ENCODE results near the gene CORO7. TPM values are rescaled to one million over a fixed set of nuclear protein-coding genes. Genes with fewer than 3 reads are reported as not detected.
A peak's percentile ranks its signal among the peaks of the same experiment; 100 is the strongest.

The CORO7 gene
- total RNA-seq, 1 donor from 2014 or later: 43.8 TPM

DNA sequence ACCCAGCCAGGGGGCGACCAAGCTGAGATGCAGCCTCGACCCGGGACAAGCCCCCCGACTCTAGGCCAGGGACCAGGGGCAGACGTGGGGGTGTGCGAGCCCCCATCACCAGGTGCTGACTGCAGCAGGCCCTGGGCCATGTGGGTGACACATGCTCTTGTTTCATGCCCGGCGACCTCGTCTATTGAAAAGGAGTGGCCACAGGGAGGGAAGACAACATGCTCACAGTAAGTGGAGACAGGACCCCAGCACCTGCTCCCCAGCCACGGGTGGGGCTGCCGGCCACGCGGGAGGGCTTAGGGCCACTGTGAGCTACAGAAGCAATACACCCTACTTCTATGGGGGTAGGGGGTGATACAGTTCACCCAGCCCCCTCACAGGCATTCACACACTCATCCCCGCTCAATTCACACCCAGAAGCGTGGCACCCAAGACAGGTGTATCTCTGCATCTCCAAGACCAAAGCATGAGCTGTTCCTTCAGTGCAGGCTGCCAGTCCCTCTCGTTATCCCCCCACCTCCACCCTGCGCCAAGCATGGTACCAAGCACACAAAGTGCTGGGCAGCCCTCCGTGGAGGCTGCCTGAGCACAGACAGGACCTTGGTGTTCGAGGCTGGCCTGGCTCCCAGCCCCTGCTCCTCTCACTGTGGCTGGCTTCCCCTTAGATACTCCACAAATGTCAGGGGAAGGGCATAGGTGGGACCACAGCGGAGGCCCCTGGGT lies 31.2 kb downstream of the CORO7 start:
- DNase-seq (ENCODE audit: low spot score): no peak

DNA sequence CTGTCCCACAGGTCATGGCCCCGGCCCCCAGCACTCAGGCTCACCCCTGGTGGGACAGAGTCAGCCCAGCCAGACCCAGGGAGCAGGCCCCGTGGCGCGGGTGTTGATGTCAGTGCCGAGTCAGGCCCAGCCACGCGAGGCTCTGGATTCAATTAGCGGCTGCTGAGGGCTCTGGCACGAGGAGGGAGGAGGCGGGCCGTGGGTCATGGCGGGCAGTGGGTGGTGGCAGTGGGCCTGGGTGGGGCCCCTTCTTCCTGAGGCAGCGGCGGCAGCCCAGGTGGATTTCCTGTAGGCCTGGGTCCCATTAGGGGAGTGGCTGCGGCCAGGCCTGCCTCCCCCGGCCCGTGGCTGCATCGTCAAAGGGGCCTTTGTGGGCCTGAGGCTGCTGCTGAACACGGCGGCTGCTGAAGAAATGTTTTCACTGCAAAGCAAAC lies 31.9 kb downstream of the CORO7 start:
- no peak for DNase-seq (ENCODE audit: low spot score)

DNA sequence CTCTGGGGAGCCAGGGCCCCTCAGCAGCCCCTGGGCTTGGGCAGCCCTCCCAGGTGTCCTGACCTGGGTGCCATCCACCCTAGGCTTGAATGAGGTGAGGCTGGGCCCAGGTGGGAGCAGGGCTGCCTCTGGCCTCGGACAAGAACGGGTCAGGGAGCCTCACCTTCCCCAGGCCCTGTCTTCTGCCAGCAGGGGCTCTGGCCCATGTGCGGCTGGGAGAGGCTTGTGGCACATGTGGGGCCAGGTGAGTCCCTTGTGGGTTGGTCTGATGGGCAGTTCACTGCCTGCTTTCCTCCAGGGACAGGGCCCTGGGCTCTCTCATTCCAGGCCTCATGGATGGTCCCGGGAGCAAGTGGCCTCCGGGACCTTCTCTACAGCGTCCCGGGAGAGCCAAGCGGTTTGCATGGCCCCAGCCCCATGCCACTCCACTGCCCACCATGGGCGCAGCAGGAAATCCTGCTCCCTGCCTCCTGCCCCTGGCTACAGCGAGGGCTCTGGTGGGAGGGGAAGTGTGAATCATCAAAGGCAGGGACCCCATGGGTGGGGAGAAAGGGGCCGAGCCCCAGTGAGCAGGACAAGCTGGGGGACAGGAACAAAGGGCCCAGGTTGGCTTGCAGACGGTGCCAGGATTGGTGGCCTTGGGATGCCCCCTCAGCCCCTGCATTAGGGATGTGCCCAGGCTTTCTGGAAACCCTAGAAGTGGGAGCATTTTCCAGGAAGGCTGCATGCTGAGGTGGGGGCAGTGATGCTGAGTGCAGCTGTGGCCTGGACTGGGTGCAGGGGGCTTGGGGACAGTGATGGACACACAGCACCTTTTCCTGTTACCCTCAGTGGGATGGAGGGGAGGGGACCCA lies 32.6 kb downstream of the CORO7 start:
- DNase-seq (ENCODE audit: low spot score): no peak

DNA sequence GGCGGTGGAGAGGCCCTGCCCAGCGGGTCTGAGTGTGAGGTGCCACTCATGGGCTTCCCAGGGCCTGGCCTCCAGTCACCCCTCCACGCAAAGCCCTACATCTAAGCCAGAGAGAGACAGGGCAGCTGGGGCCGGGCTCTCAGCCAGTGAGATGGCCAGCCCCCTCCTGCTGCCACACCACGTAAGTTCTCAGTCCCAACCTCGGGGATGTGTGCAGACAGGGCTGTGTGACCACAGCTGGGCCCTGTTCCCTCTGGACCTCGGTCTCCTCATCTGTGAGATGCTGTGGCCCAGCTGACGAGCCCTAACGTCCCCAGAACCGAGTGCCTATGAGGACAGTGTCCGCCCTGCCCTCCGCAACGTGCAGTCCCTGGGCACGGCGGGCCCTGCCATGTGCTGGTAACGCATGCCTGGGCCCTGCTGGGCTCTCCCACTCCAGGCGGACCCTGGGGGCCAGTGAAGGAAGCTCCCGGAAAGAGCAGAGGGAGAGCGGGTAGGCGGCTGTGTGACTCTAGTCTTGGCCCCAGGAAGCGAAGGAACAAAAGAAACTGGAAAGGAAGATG lies 33.5 kb downstream of the CORO7 start:
- DNase-seq (ENCODE audit: low spot score): no peak

DNA sequence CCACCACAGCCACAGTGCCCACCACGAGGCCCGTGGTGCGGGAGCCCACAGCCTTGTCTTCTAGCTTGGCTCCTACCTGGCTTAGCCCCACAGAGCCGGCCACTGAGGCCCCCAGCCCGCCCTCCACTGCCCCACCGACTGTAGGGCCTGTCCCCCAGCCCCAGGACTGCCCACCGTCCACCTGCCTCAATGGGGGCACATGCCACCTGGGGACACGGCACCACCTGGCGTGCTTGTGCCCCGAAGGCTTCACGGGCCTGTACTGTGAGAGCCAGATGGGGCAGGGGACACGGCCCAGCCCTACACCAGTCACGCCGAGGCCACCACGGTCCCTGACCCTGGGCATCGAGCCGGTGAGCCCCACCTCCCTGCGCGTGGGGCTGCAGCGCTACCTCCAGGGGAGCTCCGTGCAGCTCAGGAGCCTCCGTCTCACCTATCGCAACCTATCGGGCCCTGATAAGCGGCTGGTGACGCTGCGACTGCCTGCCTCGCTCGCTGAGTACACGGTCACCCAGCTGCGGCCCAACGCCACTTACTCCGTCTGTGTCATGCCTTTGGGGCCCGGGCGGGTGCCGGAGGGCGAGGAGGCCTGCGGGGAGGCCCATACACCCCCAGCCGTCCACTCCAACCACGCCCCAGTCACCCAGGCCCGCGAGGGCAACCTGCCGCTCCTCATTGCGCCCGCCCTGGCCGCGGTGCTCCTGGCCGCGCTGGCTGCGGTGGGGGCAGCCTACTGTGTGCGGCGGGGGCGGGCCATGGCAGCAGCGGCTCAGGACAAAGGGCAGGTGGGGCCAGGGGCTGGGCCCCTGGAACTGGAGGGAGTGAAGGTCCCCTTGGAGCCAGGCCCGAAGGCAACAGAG lies 34.2 kb downstream of the CORO7 start:
- DNase-seq (ENCODE audit: low spot score): no peak

DNA sequence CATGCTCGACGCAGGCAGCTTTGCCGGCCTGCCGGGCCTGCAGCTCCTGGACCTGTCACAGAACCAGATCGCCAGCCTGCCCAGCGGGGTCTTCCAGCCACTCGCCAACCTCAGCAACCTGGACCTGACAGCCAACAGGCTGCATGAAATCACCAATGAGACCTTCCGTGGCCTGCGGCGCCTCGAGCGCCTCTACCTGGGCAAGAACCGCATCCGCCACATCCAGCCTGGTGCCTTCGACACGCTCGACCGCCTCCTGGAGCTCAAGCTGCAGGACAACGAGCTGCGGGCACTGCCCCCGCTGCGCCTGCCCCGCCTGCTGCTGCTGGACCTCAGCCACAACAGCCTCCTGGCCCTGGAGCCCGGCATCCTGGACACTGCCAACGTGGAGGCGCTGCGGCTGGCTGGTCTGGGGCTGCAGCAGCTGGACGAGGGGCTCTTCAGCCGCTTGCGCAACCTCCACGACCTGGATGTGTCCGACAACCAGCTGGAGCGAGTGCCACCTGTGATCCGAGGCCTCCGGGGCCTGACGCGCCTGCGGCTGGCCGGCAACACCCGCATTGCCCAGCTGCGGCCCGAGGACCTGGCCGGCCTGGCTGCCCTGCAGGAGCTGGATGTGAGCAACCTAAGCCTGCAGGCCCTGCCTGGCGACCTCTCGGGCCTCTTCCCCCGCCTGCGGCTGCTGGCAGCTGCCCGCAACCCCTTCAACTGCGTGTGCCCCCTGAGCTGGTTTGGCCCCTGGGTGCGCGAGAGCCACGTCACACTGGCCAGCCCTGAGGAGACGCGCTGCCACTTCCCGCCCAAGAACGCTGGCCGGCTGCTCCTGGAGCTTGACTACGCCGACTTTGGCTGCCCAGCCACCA lies 35.1 kb downstream of the CORO7 start:
- DNase-seq (ENCODE audit: low spot score): no peak

DNA sequence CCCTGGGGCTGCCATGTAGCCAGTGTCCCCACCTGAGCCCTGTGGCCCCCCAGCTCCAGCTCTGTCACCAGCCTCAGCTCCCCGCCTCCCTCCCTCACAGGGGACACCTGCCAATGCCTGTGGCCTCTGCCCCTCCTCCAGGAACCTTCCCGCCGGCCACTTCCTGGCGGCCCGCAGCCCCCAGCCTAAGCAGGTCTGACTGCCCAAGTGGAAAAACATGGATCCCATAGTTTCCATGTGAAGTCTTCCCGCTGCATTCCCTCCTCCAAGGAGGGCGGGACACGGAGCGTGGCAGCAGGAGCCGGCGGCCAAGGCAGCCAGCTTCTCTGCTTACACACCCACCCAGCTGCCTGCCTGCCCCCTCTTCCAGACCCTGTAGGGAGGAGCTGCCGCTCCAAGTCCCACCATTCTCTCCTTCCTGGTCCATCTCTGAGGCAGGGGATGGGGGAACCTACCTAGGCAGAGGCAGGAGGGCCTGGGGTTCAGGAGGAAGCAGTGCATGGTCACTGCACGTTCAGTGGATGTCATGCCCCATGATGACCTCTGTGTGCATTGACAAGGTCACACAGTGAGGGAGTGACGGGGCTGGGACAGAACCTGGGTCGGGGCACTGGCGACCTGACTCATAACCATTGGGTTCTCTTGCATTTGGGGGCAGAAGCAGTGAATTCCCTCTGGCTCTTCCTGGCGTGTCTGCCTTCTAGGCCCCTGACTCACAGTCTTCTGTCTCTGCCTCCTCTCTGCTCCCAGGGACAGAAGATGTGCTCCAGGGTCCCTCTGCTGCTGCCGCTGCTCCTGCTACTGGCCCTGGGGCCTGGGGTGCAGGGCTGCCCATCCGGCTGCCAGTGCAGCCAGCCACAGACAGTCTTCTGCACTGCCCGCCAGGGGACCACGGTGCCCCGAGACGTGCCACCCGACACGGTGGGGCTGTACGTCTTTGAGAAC lies 36.0 kb downstream of the CORO7 start:
- DNase-seq (ENCODE audit: low spot score): no peak

DNA sequence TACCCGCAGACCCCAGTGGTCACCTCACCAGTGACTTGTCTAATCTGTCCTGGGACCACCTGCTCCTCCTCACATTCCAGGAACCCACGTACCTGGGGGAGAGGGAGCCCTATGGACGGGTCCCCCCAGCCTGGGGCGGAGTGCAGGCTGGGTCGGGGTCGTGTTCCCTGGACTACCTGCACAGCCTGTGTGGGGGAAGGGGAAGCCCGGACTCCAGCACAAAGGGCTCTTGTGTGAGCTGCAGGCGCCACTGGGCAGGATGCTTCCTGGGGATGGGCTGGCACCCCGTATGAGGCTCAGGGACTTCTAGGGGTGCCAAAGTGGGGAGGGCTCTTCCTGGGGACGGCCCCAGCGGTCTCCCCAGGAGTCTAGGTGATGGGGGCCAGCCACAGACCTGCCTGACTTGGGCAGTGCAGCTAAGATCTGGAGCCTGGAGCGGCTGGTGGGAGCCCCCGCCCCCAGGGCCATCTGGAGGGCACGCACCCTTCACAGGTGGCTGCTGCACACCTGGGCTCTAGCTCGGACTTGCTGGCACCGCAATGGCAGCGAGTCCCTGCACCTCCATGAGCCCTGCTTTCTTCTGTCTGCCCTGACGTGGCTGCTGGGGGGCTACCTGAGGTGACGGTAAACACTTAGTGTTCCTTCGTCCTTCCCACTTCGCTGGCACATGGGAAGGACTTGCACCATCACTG lies 37.3 kb downstream of the CORO7 start:
- no peak for DNase-seq (ENCODE audit: low spot score)

DNA sequence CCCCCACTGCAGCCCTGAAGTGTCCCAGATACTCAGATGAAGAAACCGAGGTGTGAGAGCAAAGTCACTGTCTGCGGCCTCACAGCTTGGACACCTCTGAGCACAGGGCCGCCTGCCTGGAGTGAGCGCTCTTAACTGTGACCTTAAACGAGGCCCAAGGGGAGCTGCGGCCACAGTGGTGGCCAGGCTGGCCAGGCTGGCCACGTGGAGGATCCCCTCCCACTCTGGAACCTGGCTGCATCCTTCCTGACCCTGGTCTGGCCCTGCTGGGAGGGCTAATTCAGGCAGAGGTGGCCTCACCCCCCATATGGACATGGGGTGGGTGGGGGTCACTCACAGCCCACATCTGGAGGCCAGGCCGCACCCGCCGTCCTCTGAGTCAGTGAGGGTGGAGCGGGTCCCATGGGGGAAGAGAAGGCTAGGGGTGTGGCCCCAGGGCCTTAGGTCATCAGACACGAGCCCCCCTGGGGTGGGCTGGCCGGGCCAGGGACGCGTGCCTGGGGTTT lies 38.2 kb downstream of the CORO7 start:
- DNase-seq (ENCODE audit: low spot score): no peak

DNA sequence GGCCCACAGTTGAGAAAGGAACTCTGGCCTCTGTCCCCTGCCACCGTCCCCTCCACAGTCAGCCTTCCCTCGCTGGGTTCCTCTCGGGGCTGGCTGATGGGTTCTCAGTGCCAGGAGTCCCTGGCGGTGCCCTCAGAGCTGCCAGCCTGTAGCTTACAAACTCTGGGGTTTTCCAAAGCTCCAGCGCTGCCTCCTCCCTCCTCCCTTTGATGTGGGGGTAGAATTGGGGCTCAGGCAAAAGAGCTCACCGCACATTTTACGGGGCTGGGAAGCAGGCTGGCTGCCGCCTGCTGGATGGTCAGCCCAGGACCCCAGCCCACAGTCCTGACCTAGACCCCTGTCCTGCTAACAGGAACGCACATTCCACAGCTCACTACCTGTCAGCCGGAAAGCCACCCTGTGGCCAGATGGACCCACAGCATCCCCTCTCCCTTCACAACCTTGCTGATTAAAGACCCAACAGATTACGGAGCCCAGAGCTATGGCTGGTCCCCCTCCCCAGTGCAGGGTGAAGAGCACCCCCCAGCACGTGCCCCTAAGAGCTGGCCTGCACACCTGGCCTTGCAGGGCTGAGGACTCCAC lies 38.7 kb downstream of the CORO7 start:
- no peak for DNase-seq (ENCODE audit: low spot score)

DNA sequence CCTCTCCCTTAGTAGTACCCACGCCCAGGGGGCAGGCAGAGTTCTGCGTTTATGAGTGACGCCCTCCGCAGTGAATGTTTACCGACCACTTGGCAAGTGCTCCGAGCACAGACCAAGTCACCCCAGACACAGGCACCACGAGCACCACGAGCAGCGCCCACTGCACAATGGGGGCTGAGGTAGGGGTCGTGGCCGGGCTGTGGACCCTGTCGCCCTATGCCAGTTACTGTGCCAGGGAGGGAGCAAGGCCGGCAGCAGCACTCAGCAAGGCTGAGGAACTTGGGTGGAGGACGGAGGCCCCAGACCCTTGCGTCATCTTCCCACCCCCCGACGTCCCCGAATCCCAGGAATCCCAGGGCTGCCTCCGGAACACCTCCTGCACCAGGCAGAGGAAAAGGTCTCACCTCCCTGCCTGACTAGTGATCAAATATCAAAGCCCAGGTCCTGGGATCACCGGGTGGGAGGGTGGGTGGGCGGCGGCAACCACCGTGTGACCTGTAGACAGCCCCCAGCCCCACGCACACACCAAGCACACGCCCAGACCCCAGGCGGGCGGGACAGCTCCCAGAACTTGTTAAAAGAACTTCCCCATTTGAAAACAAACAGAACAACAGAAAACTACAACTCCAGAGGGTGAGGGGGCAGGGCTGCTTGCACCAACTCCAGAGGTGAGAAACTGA lies 39.4 kb downstream of the CORO7 start:
- DNase-seq (ENCODE audit: low spot score): no peak

DNA sequence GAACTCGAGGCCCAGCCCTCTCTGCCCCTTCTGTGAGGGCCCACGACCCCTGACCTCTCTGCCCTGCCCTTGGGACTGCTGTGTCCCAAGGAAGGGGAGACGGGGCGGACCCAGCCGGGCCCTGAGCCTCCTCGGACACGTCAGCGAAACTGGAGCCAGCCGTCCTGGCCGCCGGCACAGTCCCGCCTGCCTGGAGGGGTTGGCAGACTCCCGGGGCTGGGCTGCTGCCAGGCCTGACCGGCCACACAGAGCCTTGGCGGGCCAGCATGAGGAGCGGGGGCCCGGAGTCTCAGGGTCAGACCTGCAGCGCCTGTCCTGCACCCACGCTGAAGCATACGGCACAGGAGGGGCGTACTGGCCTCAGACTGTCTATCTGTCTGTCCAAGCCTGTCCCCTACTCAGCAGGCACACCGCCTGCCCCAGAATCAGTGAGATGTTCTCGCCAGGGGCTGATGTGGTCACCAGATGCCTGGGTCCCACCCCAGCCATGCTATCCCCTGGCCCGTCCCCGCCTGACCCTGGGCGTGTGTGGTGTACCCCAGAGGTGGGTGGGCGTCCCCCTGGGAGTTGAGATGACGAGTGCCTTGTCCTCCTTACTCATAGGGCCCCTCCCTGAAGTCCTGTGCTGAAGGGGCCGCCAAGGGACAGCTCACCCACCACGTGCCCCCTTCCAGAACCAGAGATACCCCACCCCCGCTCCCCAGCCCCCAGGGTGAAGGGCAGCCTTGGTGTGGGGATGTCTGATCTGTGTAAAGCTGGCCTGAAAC lies 40.1 kb downstream of the CORO7 start:
- DNase-seq (ENCODE audit: low spot score): peak; percentile 90

DNA sequence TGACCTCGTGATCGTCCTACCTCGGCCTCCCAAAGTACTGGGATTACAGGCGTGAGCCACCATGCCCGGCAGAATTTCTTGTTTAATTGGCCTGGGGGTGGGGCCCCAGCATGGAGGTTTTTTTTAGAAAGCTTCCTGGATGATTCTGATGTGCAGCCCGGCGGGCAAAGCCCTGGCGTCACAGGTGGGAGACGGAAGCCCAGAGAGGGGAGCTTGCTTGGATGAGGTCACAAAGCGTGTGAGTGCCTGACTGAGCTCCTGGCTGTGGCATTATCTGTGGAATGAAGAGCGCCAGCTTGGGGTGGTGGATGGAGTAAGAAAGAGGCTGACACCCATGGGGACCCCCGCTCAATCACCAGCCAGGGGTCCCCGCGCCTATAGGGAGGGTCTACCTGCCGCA lies 40.7 kb downstream of the CORO7 start:
- no peak for DNase-seq (ENCODE audit: low spot score)

DNA sequence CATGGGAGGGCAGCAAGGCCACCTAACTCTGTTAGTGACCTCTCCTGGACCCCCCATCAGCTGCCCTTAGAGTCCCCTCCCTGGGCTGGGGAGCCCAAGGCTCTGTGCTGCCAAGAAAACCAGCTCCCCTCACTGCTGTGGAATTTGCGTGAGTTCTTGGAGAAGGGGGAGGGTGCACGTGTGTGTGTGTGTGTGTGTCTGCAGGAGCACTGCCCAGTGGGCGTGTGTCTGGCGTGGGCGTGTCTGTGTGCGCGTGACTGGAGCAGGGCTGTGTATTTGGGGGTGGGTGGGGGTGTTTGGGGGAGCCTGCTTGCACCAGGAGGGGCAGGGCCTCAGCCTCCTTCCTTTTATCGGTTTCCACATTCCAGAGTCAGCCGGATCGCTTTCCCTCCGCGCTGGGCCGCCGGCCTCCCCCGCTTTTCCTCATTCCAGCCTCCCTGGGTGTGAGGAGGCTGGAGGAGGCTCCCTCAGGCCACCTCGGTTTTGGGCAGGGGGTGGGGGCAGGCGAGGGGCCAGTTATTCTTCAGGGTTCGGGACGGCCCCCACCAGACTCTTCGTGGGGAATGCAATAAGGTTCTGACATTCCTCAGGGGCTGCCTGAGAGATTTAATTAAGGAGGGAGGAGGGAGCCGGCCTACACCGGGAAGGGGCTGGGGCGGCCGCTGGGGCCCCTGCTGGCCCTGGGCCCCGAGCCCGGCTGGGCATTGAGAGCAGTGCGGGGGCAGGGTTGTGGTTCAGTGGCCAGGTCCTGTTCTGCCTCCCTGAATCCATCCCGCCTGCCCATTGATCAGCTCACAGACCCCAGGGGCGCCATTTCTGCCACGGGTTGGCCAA lies 42.3 kb downstream of the CORO7 start:
- DNase-seq (ENCODE audit: low spot score): peak; percentile 89

DNA sequence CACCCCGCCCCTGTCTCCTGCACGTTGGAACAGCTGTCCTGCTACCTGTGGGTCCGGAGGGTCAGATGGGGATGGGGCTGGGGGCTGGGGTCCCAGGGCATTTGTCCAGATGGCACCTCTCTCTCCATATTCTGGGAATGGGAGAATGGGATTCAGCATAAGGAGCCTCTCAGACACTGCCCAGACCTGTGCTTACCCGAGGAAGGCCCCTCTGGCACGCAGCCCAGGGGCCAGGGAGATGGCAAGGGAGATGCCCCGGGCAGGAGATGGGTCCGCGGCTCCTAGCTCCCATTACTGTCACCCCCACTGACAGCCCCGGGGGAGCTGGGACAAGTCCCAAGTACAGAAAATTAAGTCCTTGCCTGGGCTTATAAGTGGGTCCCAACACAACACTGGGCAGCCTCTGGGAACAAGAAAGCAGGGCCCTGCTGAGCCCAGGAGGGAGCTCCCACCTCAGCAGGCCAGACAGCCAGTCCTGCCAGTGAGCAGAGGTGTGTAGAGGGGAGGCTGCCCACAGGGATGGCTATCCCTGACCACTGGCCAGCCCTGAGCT lies 43.0 kb downstream of the CORO7 start:
- DNase-seq (ENCODE audit: low spot score): no peak

All from ureter (tissue), 1 donor.